SK-N-SH (cell line): ENCODE data around the gene NXNL2. TPM values are rescaled to one million over a fixed set of nuclear protein-coding genes. Genes with fewer than 3 reads are reported as not detected.

Experiments used
- CTCF ChIA-PET: fragments of 300-600, 350-600 bp; formaldehyde crosslinking; extraction: SDS; loops from one replicate; lab custom pipeline; 2021; lab: Yijun Ruan, JAX
- POLR2A ChIA-PET: fragments of 350-600 bp; sonication (Branson Sonifier 250); formaldehyde crosslinking; extraction: SDS; loops from one replicate; lab custom pipeline; 2020; ENCODE audit warnings: antibody characterized with exemption, inconsistent platforms; lab: Yijun Ruan, JAX
- DNase-seq: peaks from one replicate; pipeline ENCODE4 v3.0.0; 2012
- H2AFZ ChIP-seq: fragments of 200-600 bp; sonication (generic); 2 replicates; pipeline ENCODE4 v1.8.1; 2016; ENCODE audit warnings: antibody characterized with exemption, mild to moderate bottlenecking, low read depth
- H3F3A ChIP-seq: fragments of 200-600 bp; sonication (generic); replicated peaks from 2 replicates; pipeline ENCODE3; 2016; ENCODE audit warnings: antibody characterized with exemption, mild to moderate bottlenecking; ENCODE audit not compliant: insufficient read depth
- H3K27ac ChIP-seq, 2 experiments: fragments of 200-500 bp in 1 of 2; fragments of 200-600 bp in 1 of 2; sonication (Bioruptor generic) in 1 of 2; sonication (generic), shearing (Covaris generic) in 1 of 2; 2 replicates each; pipeline versions ENCODE4 v1.5.1 to v1.6.1; 2014 to 2016; ENCODE audit warnings: low read depth in 2 of 2, inconsistent platforms in 1 of 2, low read length in 1 of 2, mild to moderate bottlenecking in 1 of 2, mixed read lengths in 1 of 2
- H3K27me3 ChIP-seq: fragments of 200-600 bp; sonication (generic), shearing (Covaris generic); 2 replicates; pipeline ENCODE4 v1.6.1; 2016; ENCODE audit warnings: mixed run types; ENCODE audit not compliant: insufficient read depth
- H3K36me3 ChIP-seq, 2 experiments: fragments of 200-500 bp in 1 of 2; fragments of 200-600 bp in 1 of 2; sonication (Bioruptor generic) in 1 of 2; sonication (generic) in 1 of 2; replicated peaks in 1 of 2; 2 replicates each; pipeline versions ENCODE3 to v1.5.1; 2014 to 2016; ENCODE audit warnings: low read length in 1 of 2, mild to moderate bottlenecking in 1 of 2; ENCODE audit not compliant: insufficient read depth in 2 of 2, control insufficient read depth in 1 of 2
- H3K4me1 ChIP-seq, 2 experiments: fragments of 200-500 bp in 1 of 2; fragments of 200-600 bp in 1 of 2; sonication (Bioruptor generic) in 1 of 2; sonication (generic), shearing (Covaris generic) in 1 of 2; 2 replicates each; pipeline versions ENCODE4 v1.5.1 to v1.6.1; 2014 to 2016; ENCODE audit warnings: low read depth in 1 of 2, low read length in 1 of 2, mixed run types in 1 of 2; ENCODE audit not compliant: insufficient read depth in 2 of 2, control insufficient read depth in 1 of 2
- H3K4me2 ChIP-seq: fragments of 200-600 bp; sonication (generic), shearing (Covaris generic); 2 replicates; pipeline ENCODE4 v1.6.1; 2017; ENCODE audit warnings: mixed run types
- H3K4me3 ChIP-seq, 2 experiments: fragments of 200-500 bp in 1 of 2; fragments of 200-600 bp in 1 of 2; sonication (Bioruptor generic) in 1 of 2; sonication (generic), shearing (Covaris generic) in 1 of 2; 2 replicates each; pipeline versions ENCODE4 v1.5.1 to v1.8.1; 2014 to 2016; ENCODE audit warnings: low read depth in 2 of 2, inconsistent platforms in 1 of 2, low read length in 1 of 2, mild to moderate bottlenecking in 1 of 2, mixed read lengths in 1 of 2, moderate library complexity in 1 of 2
- H3K79me2 ChIP-seq: fragments of 200-600 bp; sonication (generic); 2 replicates; pipeline ENCODE4 v1.8.1; 2017; ENCODE audit warnings: mild to moderate bottlenecking; ENCODE audit not compliant: insufficient read depth
- H3K9ac ChIP-seq: fragments of 200-600 bp; sonication (generic); 2 replicates; pipeline ENCODE4 v1.6.1; 2017; ENCODE audit warnings: mixed run types
- H3K9me2 ChIP-seq: fragments of 200-600 bp; sonication (generic); 2 replicates; pipeline ENCODE4 v1.6.1; 2017; ENCODE audit warnings: mixed run types
- H3K9me3 ChIP-seq: fragments of 200-600 bp; sonication (generic); 2 replicates; pipeline ENCODE4 v1.6.1; 2017; ENCODE audit warnings: mixed run types, mild to moderate bottlenecking, moderate library complexity
- H4K20me1 ChIP-seq: fragments of 200-600 bp; sonication (generic); 2 replicates; pipeline ENCODE4 v1.6.1; 2017; ENCODE audit warnings: mild to moderate bottlenecking, mixed run types; ENCODE audit not compliant: insufficient read depth
- EP300 ChIP-seq, 2 experiments: IDR thresholded peaks; 2 replicates each; pipeline versions ENCODE4 v1.4.0 to v1.6.1; 2012; ENCODE audit warnings: borderline replicate concordance in 1 of 2, low read depth in 1 of 2, low read length in 1 of 2
- FOSL2 ChIP-seq: IDR thresholded peaks from 2 replicates; pipeline ENCODE4 v1.4.0; 2012; ENCODE audit warnings: low read depth, mild to moderate bottlenecking, moderate library complexity, borderline replicate concordance
- GABPA ChIP-seq: IDR thresholded peaks from 2 replicates; pipeline ENCODE4 v1.4.0; 2012; ENCODE audit warnings: low read depth, mild to moderate bottlenecking
- NFIC ChIP-seq: IDR thresholded peaks from 2 replicates; pipeline ENCODE4 v1.4.0; 2012; ENCODE audit warnings: borderline replicate concordance
- PBX3 ChIP-seq: IDR thresholded peaks from 2 replicates; pipeline ENCODE4; 2012
- RAD21 ChIP-seq: IDR thresholded peaks from 2 replicates; pipeline ENCODE4 v1.6.1; 2012; ENCODE audit warnings: mild to moderate bottlenecking, low read length
- RCOR1 ChIP-seq: fragments of 150-350 bp; IDR thresholded peaks from 2 replicates; pipeline ENCODE4 v1.6.1; 2017; ENCODE audit warnings: antibody characterized with exemption, low read length
- REST ChIP-seq: IDR thresholded peaks from 2 replicates; pipeline ENCODE4 v1.6.1; 2012; ENCODE audit warnings: mild to moderate bottlenecking, low read depth, low read length, moderate library complexity
- SIN3A ChIP-seq: IDR thresholded peaks from 2 replicates; pipeline ENCODE4 v1.6.1; 2012; ENCODE audit warnings: low read depth, mild to moderate bottlenecking, low read length, moderate library complexity, borderline replicate concordance
- TEAD4 ChIP-seq: IDR thresholded peaks from 2 replicates; pipeline ENCODE4 v1.4.0; 2012; ENCODE audit warnings: mild to moderate bottlenecking, borderline replicate concordance; ENCODE audit not compliant: insufficient read depth
- USF2 ChIP-seq: fragments of 150-350 bp; IDR thresholded peaks from 2 replicates; pipeline ENCODE4 v1.6.1; 2017; ENCODE audit warnings: antibody characterized with exemption, low read length, low read depth, borderline replicate concordance
- WGBS: methylation state at CpG from one replicate; pipeline ENCODE4 v1.1.6; 2017; ENCODE audit warnings: low lambda C conversion rate; 5-methylcytosine and 5-hydroxymethylcytosine counted together
- polyA plus RNA-seq, 3 experiments: library from polyadenylated mRNA; depleted of rRNA; stranded (reverse); fragments of >200 nt; gene quantifications; 2 replicates each; pipeline ENCODE4 v1.2.3, GENCODE V29; 2012
- TF ChIP-seq, protein P1 (sequence below): IDR thresholded peaks from 2 replicates; pipeline ENCODE4 v1.4.0; 2012; ENCODE audit warnings: low read depth
- TF ChIP-seq, protein P2 (sequence below): fragments of 150-350 bp; IDR thresholded peaks from 2 replicates; pipeline ENCODE4 v1.6.1; 2016; ENCODE audit warnings: mild to moderate bottlenecking, low read depth, low read length

Gene NXNL2
- polyA plus RNA-seq, 1 of the 3 experiments (the other 2 are of a cell fraction) = 3.1 TPM

- H3K27me3 ChIP-seq = no peaks in the 10 kb centered on the region
- CTCF ChIA-PET = no interaction called here
- H3K4me2 ChIP-seq = no peak overlapping the region
- H4K20me1 ChIP-seq = no peaks in the 10 kb centered on the region
- H3K4me3 ChIP-seq = no peak overlapping the region
- H3K9ac ChIP-seq = no peak overlapping the region
- no peaks in the 10 kb centered on the region for H3K9me2 ChIP-seq
- no peak for TF ChIP-seq PBX3
- no peak for TF ChIP-seq RCOR1
- no peak for TF ChIP-seq NFIC
- TF ChIP-seq TEAD4 = no peak
- TF ChIP-seq, protein P1, sequence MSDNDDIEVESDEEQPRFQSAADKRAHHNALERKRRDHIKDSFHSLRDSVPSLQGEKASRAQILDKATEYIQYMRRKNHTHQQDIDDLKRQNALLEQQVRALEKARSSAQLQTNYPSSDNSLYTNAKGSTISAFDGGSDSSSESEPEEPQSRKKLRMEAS = no peak
- no peak for TF ChIP-seq GABPA
- no peak for TF ChIP-seq EP300 (IDR thresholded peaks at IDR 0.05; ENCODE audit: borderline replicate concordance in 1 of 2, low read depth in 1 of 2, low read length in 1 of 2)
- TF ChIP-seq RAD21 = no peak
- TF ChIP-seq, protein P2, sequence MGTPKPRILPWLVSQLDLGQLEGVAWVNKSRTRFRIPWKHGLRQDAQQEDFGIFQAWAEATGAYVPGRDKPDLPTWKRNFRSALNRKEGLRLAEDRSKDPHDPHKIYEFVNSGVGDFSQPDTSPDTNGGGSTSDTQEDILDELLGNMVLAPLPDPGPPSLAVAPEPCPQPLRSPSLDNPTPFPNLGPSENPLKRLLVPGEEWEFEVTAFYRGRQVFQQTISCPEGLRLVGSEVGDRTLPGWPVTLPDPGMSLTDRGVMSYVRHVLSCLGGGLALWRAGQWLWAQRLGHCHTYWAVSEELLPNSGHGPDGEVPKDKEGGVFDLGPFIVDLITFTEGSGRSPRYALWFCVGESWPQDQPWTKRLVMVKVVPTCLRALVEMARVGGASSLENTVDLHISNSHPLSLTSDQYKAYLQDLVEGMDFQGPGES = no peak
- TF ChIP-seq REST = no peak
- TF ChIP-seq SIN3A = no peak
- TF ChIP-seq USF2 = no peak
- no peak for TF ChIP-seq FOSL2
- TF ChIP-seq, all 33 proteins: peak for 0
- POLR2A ChIA-PET = no interaction called here
- no peak overlapping the region for H3K27ac ChIP-seq
- no peaks in the 10 kb centered on the region for H3K36me3 ChIP-seq
- no peak overlapping the region for H2AFZ ChIP-seq
- H3K4me1 ChIP-seq = no peaks in the 10 kb centered on the region; a peak in 1 of 4 replicates
- 95% methylated on average over 16 of the region's 17 CpGs for WGBS
- H3F3A ChIP-seq = peaks cover 3% of the 10 kb centered on the region
- H3K9me3 ChIP-seq = no peaks in the 10 kb centered on the region
- DNase-seq = no peak
- H3K79me2 ChIP-seq = no peaks in the 10 kb centered on the region
Observed at GRCh38 chr9:88494983-88495721, 39.8 kb upstream of the NXNL2 start.
